Neural cell (in vitro differentiated cells): ENCODE data around the gene ADCY1.
"Not testable (repeated sequence)": the region's sequence is repeated elsewhere in the genome, so short reads cannot be mapped to it uniquely, and the experiment has no call there.

Experiments used
- EP300 ChIP-seq: fragments of 450-650 bp; conservative IDR thresholded peaks from 2 replicates; pipeline ENCODE4 v1.6.1; 2014; ENCODE audit warnings: antibody characterized with exemption, mild to moderate bottlenecking, moderate library complexity; ENCODE audit not compliant: poor library complexity, severe bottlenecking
- EZH2 ChIP-seq: fragments of 200-600, 300-800 bp; shearing (Covaris generic), sonication (generic); IDR thresholded peaks from 2 replicates; pipeline ENCODE4 v1.6.1; 2014; ENCODE audit warnings: antibody characterized with exemption, low read length, borderline replicate concordance, mild to moderate bottlenecking; ENCODE audit not compliant: insufficient read depth, poor library complexity, severe bottlenecking
- MXI1 ChIP-seq: fragments of 450-650 bp; conservative IDR thresholded peaks from 2 replicates; pipeline ENCODE4 v1.6.1; 2014; ENCODE audit warnings: antibody characterized with exemption, mild to moderate bottlenecking; ENCODE audit not compliant: poor library complexity, severe bottlenecking
- POLR2AphosphoS5 ChIP-seq: IDR thresholded peaks from 2 replicates; pipeline ENCODE4 v1.6.1; 2012
- TAF1 ChIP-seq: IDR thresholded peaks from 2 replicates; pipeline ENCODE4 v1.6.1; 2012; ENCODE audit warnings: low read depth
- TF ChIP-seq, protein P1 (sequence below): fragments of 450-650 bp; IDR thresholded peaks from 2 replicates; pipeline ENCODE4 v1.5.1; 2014; ENCODE audit warnings: antibody characterized with exemption, mild to moderate bottlenecking, moderate library complexity; ENCODE audit not compliant: poor library complexity, severe bottlenecking
- TF ChIP-seq, protein P2 (sequence below): IDR thresholded peaks from 2 replicates; pipeline ENCODE4 v1.6.1; 2012; ENCODE audit warnings: borderline replicate concordance

DNA sequence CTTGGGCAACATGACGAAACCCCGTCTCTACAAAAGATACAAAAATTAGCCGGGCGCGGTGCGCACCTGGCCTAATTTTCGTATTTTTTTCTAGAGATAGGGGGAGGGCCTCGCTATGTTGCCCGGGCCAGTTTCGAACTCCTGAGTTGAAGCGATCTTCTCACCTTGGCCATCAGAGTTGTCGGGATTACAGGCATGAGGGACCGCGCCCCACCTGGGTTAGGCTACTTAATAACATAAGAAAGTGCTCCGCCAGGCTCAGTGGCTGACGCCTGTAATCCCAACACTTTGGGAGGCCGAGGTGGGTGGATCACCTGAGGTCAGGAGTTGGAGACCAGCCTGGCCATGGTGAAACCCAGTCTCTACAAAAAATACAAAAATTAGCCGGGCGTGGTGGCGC is 195.5 kb downstream of the ADCY1 start:
- not testable (repeated sequence) for TF ChIP-seq POLR2AphosphoS5, EZH2, TAF1, EP300, MXI1
- TF ChIP-seq, protein P1, sequence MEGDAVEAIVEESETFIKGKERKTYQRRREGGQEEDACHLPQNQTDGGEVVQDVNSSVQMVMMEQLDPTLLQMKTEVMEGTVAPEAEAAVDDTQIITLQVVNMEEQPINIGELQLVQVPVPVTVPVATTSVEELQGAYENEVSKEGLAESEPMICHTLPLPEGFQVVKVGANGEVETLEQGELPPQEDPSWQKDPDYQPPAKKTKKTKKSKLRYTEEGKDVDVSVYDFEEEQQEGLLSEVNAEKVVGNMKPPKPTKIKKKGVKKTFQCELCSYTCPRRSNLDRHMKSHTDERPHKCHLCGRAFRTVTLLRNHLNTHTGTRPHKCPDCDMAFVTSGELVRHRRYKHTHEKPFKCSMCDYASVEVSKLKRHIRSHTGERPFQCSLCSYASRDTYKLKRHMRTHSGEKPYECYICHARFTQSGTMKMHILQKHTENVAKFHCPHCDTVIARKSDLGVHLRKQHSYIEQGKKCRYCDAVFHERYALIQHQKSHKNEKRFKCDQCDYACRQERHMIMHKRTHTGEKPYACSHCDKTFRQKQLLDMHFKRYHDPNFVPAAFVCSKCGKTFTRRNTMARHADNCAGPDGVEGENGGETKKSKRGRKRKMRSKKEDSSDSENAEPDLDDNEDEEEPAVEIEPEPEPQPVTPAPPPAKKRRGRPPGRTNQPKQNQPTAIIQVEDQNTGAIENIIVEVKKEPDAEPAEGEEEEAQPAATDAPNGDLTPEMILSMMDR = not testable (repeated sequence)
- TF ChIP-seq, protein P2, sequence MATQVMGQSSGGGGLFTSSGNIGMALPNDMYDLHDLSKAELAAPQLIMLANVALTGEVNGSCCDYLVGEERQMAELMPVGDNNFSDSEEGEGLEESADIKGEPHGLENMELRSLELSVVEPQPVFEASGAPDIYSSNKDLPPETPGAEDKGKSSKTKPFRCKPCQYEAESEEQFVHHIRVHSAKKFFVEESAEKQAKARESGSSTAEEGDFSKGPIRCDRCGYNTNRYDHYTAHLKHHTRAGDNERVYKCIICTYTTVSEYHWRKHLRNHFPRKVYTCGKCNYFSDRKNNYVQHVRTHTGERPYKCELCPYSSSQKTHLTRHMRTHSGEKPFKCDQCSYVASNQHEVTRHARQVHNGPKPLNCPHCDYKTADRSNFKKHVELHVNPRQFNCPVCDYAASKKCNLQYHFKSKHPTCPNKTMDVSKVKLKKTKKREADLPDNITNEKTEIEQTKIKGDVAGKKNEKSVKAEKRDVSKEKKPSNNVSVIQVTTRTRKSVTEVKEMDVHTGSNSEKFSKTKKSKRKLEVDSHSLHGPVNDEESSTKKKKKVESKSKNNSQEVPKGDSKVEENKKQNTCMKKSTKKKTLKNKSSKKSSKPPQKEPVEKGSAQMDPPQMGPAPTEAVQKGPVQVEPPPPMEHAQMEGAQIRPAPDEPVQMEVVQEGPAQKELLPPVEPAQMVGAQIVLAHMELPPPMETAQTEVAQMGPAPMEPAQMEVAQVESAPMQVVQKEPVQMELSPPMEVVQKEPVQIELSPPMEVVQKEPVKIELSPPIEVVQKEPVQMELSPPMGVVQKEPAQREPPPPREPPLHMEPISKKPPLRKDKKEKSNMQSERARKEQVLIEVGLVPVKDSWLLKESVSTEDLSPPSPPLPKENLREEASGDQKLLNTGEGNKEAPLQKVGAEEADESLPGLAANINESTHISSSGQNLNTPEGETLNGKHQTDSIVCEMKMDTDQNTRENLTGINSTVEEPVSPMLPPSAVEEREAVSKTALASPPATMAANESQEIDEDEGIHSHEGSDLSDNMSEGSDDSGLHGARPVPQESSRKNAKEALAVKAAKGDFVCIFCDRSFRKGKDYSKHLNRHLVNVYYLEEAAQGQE = not testable (repeated sequence)
